HepG2 (cell line): ENCODE results near the gene HS2ST1. TPM values are rescaled to one million over a fixed set of nuclear protein-coding genes. Genes with fewer than 3 reads are reported as not detected.

Source experiments
- DPF2 ChIP-seq: sonication (generic); formaldehyde crosslinking; IDR thresholded peaks from 2 replicates; pipeline ENCODE4 v1.4.0; 2020; ENCODE audit warnings: mild to moderate bottlenecking, low read depth, missing genetic modification reagents, borderline replicate concordance
- FOXC1 ChIP-seq: sonication (generic); formaldehyde crosslinking; IDR thresholded peaks from 2 replicates; pipeline ENCODE4 v1.8.0; 2022; ENCODE audit warnings: mild to moderate bottlenecking, missing genetic modification reagents, borderline replicate concordance
- FOXP4 ChIP-seq: sonication (generic); formaldehyde crosslinking; IDR thresholded peaks from 2 replicates; pipeline ENCODE4 v1.4.0; 2020; ENCODE audit warnings: missing genetic modification reagents
- NFYC ChIP-seq: IDR thresholded peaks from 2 replicates; pipeline ENCODE4 v1.6.1; 2016; ENCODE audit warnings: missing genetic modification reagents, missing compliant biosample characterization
- NONO ChIP-seq, 2 experiments: fragments of 450-650 bp in 1 of 2; sonication (generic) in 1 of 2; formaldehyde crosslinking in 1 of 2; IDR thresholded peaks in 1 of 2; conservative IDR thresholded peaks in 1 of 2; 2 replicates each; pipeline versions ENCODE4 v1.6.1 to v1.8.0; 2017 to 2022; ENCODE audit warnings: mild to moderate bottlenecking in 1 of 2, missing genetic modification reagents in 1 of 2, moderate library complexity in 1 of 2
- SALL1 ChIP-seq: sonication (generic); formaldehyde crosslinking; IDR thresholded peaks from 2 replicates; pipeline ENCODE4 v1.8.0; 2022; ENCODE audit warnings: mild to moderate bottlenecking, missing genetic modification reagents
- SALL2 ChIP-seq: sonication (generic); formaldehyde crosslinking; IDR thresholded peaks from 2 replicates; pipeline ENCODE4 v1.8.1; 2023; ENCODE audit warnings: mild to moderate bottlenecking, missing genetic modification reagents, inconsistent platforms
- ZBTB3 ChIP-seq: sonication (generic); formaldehyde crosslinking; IDR thresholded peaks from 2 replicates; pipeline ENCODE4 v1.4.0; 2020; ENCODE audit warnings: low read depth, mild to moderate bottlenecking, moderate library complexity, missing genetic modification reagents, borderline replicate concordance
- ZMYM4 ChIP-seq: sonication (generic); formaldehyde crosslinking; IDR thresholded peaks from 2 replicates; pipeline ENCODE4 v1.8.1; 2023; ENCODE audit warnings: mild to moderate bottlenecking, missing genetic modification reagents
- ZNF44 ChIP-seq: sonication (generic); formaldehyde crosslinking; IDR thresholded peaks from 2 replicates; pipeline ENCODE4 v1.5.1; 2020; ENCODE audit warnings: mild to moderate bottlenecking, missing genetic modification reagents
- ZNF777 ChIP-seq: sonication (generic); formaldehyde crosslinking; IDR thresholded peaks from 2 replicates; pipeline ENCODE4 v1.4.0; 2020; ENCODE audit warnings: missing genetic modification reagents
- ZNF839 ChIP-seq: sonication (generic); formaldehyde crosslinking; IDR thresholded peaks from 2 replicates; pipeline ENCODE4 v1.4.0; 2020; ENCODE audit warnings: missing genetic modification reagents, mild to moderate bottlenecking, borderline replicate concordance
- polyA plus RNA-seq, 8 experiments: library from polyadenylated mRNA; depleted of rRNA in 3 of 8; stranded (reverse) in 7 of 8; unstranded in 1 of 8; fragments of >200 nt; fragmentation: Illumina TruSeq in 4 of 8; extraction: Trizol in 4 of 8; gene quantifications; 2 replicates each; pipeline versions ENCODE4 v1.2.1 to v1.2.3, GENCODE V29; 2011 to 2016; ENCODE audit warnings: low read depth in 4 of 8, missing spikeins in 1 of 8, mixed read lengths in 1 of 8; ENCODE audit not compliant: insufficient read depth in 1 of 8
- total RNA-seq, 5 experiments: library from RNA; depleted of rRNA; stranded (reverse); fragments of >200 nt; fragmentation: Illumina TruSeq; extraction: Trizol; gene quantifications; 2 replicates each; pipeline ENCODE4 v1.2.3, GENCODE V29; 2016; ENCODE audit warnings: low read depth in 1 of 5
- TF ChIP-seq, protein P1 (sequence below): sonication (generic); formaldehyde crosslinking; IDR thresholded peaks from 2 replicates; pipeline ENCODE4 v1.4.0; 2020; ENCODE audit warnings: missing genetic modification reagents
- TF ChIP-seq, protein P2 (sequence below): sonication (generic); formaldehyde crosslinking; IDR thresholded peaks from 2 replicates; pipeline ENCODE4 v1.9.0; 2021; ENCODE audit warnings: missing genetic modification reagents, borderline replicate concordance
- TF ChIP-seq, protein P3 (sequence below): sonication (generic); formaldehyde crosslinking; conservative IDR thresholded peaks from 2 replicates; pipeline ENCODE4 v1.5.0; 2020; ENCODE audit warnings: missing genetic modification reagents
- TF ChIP-seq, protein P4 (sequence below): sonication (generic); formaldehyde crosslinking; IDR thresholded peaks from 2 replicates; pipeline ENCODE4 v1.4.0; 2020; ENCODE audit warnings: low read depth, mild to moderate bottlenecking, missing genetic modification reagents
- TF ChIP-seq, protein P5 (sequence below): sonication (generic); formaldehyde crosslinking; conservative IDR thresholded peaks from 2 replicates; pipeline ENCODE4 v1.8.0; 2022; ENCODE audit warnings: mild to moderate bottlenecking, moderate library complexity, missing genetic modification reagents

HS2ST1 gene
- total and polyA plus RNA-seq, 2 of the 13 experiments (the other 11 are each of a cell fraction or from before 2014, with no cell fraction given) = 22.1 to 58.7 TPM

DNA sequence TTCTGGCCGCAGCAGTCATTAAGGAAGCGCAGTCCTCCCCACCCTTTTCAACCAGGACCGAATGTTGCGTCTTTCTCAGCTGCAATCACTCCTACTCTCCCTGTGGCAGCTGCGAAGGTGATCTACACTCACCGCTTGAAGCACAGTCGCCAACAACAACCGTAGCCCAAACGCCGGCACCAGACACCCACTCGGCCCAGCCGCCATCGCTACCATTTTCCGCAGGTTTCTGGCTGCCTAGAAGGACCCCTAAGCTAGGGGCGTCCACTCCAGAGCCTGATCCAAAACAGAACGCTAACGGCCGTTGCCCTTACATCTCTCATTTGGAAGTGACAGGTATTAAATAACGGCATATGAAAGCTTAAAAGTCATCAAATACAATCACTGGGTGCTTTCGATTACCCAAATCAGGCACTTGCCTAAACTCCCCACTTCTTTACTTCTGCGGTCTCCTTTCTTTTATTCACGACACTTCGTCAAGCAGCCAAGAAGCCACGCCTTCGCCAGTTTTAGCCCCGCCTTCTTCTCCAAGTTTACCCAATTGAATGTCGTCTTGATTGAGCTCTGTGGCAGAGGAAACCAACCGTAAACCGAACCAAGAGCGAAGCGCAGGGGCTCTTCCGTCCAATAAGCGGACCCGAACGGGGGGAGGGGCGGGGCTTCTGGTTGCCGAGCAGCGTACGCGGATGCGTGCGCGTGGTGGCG, 387 bp upstream of the HS2ST1 start, which contains the start of gene SELENOF (continued):
- TF ChIP-seq, protein P1, sequence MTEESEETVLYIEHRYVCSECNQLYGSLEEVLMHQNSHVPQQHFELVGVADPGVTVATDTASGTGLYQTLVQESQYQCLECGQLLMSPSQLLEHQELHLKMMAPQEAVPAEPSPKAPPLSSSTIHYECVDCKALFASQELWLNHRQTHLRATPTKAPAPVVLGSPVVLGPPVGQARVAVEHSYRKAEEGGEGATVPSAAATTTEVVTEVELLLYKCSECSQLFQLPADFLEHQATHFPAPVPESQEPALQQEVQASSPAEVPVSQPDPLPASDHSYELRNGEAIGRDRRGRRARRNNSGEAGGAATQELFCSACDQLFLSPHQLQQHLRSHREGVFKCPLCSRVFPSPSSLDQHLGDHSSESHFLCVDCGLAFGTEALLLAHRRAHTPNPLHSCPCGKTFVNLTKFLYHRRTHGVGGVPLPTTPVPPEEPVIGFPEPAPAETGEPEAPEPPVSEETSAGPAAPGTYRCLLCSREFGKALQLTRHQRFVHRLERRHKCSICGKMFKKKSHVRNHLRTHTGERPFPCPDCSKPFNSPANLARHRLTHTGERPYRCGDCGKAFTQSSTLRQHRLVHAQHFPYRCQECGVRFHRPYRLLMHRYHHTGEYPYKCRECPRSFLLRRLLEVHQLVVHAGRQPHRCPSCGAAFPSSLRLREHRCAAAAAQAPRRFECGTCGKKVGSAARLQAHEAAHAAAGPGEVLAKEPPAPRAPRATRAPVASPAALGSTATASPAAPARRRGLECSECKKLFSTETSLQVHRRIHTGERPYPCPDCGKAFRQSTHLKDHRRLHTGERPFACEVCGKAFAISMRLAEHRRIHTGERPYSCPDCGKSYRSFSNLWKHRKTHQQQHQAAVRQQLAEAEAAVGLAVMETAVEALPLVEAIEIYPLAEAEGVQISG (CRISPR knock-in tag) = peak; percentile 35
- TF ChIP-seq NFYC (peak; percentile 85), DPF2 (CRISPR knock-in tag) (no peak), ZNF777 (peak; percentile 5; the same call in 1 of the 2 replicates), SALL1 (CRISPR knock-in tag) (peak; percentile 57; the same call in 1 of the 2 replicates), FOXC1 (CRISPR knock-in tag) (no peak), ZBTB3 (peak; percentile 61; the same call in 1 of the 2 replicates), ZNF839 (CRISPR knock-in tag) (no peak), NONO (IDR thresholded peaks at IDR 0.05) (no peak), NONO (CRISPR knock-in tag; conservative IDR thresholded peaks at IDR 0.05) (peak; percentile 15; the same call in 1 of the 2 replicates), SALL2 (CRISPR knock-in tag) (peak; percentile 30; the same call in 1 of the 2 replicates), ZNF44 (CRISPR knock-in tag) (peak; percentile 70; the same call in 1 of the 2 replicates), FOXP4 (no peak; the same call in 1 of the 2 replicates), ZMYM4 (CRISPR knock-in tag) (peak; percentile 75)
- TF ChIP-seq, protein P2, sequence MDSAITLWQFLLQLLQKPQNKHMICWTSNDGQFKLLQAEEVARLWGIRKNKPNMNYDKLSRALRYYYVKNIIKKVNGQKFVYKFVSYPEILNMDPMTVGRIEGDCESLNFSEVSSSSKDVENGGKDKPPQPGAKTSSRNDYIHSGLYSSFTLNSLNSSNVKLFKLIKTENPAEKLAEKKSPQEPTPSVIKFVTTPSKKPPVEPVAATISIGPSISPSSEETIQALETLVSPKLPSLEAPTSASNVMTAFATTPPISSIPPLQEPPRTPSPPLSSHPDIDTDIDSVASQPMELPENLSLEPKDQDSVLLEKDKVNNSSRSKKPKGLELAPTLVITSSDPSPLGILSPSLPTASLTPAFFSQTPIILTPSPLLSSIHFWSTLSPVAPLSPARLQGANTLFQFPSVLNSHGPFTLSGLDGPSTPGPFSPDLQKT (CRISPR knock-in tag) = no peak
- TF ChIP-seq, protein P3, sequence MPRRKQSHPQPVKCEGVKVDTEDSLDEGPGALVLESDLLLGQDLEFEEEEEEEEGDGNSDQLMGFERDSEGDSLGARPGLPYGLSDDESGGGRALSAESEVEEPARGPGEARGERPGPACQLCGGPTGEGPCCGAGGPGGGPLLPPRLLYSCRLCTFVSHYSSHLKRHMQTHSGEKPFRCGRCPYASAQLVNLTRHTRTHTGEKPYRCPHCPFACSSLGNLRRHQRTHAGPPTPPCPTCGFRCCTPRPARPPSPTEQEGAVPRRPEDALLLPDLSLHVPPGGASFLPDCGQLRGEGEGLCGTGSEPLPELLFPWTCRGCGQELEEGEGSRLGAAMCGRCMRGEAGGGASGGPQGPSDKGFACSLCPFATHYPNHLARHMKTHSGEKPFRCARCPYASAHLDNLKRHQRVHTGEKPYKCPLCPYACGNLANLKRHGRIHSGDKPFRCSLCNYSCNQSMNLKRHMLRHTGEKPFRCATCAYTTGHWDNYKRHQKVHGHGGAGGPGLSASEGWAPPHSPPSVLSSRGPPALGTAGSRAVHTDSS (CRISPR knock-in tag) = no peak
- TF ChIP-seq, protein P4, sequence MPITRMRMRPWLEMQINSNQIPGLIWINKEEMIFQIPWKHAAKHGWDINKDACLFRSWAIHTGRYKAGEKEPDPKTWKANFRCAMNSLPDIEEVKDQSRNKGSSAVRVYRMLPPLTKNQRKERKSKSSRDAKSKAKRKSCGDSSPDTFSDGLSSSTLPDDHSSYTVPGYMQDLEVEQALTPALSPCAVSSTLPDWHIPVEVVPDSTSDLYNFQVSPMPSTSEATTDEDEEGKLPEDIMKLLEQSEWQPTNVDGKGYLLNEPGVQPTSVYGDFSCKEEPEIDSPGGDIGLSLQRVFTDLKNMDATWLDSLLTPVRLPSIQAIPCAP (CRISPR knock-in tag) = no peak
- TF ChIP-seq, protein P5, sequence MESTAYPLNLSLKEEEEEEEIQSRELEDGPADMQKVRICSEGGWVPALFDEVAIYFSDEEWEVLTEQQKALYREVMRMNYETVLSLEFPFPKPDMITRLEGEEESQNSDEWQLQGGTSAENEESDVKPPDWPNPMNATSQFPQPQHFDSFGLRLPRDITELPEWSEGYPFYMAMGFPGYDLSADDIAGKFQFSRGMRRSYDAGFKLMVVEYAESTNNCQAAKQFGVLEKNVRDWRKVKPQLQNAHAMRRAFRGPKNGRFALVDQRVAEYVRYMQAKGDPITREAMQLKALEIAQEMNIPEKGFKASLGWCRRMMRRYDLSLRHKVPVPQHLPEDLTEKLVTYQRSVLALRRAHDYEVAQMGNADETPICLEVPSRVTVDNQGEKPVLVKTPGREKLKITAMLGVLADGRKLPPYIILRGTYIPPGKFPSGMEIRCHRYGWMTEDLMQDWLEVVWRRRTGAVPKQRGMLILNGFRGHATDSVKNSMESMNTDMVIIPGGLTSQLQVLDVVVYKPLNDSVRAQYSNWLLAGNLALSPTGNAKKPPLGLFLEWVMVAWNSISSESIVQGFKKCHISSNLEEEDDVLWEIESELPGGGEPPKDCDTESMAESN (CRISPR knock-in tag) = no peak
